Frontal cortex (tissue), 1 donor: ENCODE results near the gene DDX11. TPM values are rescaled to one million over a fixed set of nuclear protein-coding genes. Genes with fewer than 3 reads are reported as not detected.

Experiments used
- small RNA-seq: library from RNA; depleted of rRNA; stranded (forward); fragments of <200 nt; gene quantifications from one replicate; pipeline ENCODE3, GENCODE V24; 2014
- total RNA-seq: library from RNA; depleted of rRNA; stranded (reverse); fragments of >200 nt; gene quantifications from one replicate; pipeline ENCODE4 v1.2.3, GENCODE V29; 2014

The DDX11 gene
- total RNA-seq, 1 donor from 2014 or later = 8.2 TPM

Small RNAs within 50 kb of the gene (small RNA-seq; reads per million reads assigned to genes)
- not detected for gene RF00072

Other genes with a start within 250 kb of the DDX11 start
- 2.9 TPM for gene TSPAN11, start 147.1 kb upstream of the DDX11 start, total RNA-seq